Breast epithelium (tissue), 3 donors: ENCODE results near the gene CPT1B.
A peak's percentile ranks its signal among the peaks of the same experiment; 100 is the strongest.

Experiments
- CTCF ChIP-seq, 3 donors: fragments of 450-650 bp; IDR thresholded peaks; one replicate each; pipeline ENCODE4 v1.5.1; 2016 to 2017; ENCODE audit warnings: antibody characterized with exemption in 3 of 3, mild to moderate bottlenecking in 3 of 3, moderate library complexity in 3 of 3
- POLR2A ChIP-seq: fragments of 450-650 bp; IDR thresholded peaks from one replicate; pipeline ENCODE4 v1.6.1; 2016; ENCODE audit warnings: antibody characterized with exemption, mild to moderate bottlenecking, moderate library complexity
- POLR2AphosphoS5 ChIP-seq, 3 donors: sonication (generic); formaldehyde crosslinking; IDR thresholded peaks; one replicate each; pipeline ENCODE4 v1.6.1; 2017; ENCODE audit warnings: antibody characterized with exemption in 3 of 3

DNA sequence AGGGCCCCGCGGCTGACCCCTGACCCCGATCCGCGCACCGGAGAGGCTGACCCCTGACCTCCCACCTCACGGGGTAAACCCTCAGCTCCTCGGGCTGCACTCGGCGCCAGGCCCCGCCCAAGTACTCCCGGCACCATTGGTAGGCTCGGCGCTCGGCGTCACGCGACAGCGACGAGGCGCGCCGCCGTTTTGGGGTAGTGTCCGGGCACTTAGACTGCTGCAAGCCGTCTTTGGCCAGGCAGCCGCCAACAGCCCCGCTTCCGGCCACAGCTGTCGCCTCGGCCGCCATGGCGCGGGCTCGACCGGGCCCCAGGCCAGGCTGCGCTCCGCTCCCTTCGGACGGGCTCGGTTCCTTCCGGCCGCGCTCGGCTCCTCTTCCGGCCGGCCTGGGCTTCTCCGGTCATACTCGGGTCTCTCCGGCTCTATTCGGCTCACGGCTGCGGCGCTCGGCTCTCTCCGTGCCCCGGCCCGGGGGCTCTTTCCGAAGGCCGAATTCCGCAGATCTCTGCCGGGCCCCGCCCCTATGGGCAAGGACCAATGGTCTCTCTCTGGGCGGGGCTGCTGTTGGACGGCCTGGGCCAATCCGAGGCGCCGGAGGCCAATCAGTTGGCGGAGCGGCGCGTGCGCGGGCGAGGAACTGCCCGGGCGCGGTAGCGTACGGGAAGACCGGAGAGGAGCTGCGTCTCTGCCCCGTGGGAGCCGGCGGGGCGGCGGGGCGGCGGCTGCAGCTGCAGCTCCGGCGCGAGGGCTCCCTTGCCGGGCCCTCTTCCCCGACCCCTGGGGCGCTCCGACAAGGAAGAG, 4.5 kb upstream of the CPT1B start, which contains the start of gene CHKB:
- TF ChIP-seq CTCF (IDR thresholded peaks at IDR 0.05) (no peak), POLR2A (peak; percentile 69), POLR2AphosphoS5 (IDR thresholded peaks at IDR 0.05) (peak; percentile 60 to 75 (median 73))
